ENCODE measurements around the gene MAST3. TPM values are rescaled to one million over a fixed set of nuclear protein-coding genes. Genes with fewer than 3 reads are reported as not detected.

MAST3 gene
- total RNA-seq = 4.5 TPM

DNA sequence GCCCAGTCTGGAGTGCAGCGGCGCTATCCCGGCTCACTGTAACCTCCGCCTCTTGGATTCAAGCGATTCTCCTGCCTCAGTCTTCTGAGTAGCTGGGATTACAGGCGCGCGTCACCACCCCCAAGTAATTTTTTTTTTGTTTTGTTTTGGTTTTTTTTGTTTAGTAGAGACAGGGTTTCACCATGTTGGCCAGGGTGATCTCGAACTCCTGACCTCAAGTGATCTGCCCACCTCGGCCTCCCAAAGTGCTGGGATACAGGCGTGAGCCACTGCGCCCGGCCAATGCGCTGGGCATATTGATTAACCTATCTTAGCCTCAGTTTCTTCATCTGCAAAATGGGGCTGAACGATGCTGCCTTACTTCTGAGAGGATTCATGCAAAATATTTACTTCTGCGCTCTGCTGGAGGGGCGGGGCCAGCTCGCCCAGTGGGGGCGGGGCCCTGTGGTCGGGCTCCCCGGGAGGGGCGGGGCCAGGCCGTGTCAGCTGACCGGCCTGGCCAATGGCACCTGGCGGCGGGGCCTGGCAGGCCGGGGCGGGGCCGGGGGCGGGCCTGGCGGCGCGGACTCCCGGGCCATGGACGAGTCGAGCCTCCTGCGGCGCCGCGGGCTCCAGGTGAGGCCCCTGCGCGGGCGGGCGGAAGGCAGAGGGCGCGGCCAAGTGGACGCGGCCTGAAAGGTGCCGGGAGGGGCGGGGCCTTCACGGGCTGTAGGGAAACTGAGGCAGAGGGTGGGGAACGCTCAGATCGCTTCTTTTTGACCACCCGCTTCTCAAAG is at the start of gene MAST3:
TSS of gene MAST3 (plus strand) at position 562 of the 776 bp plus-strand sequence. CDS start at position 577, 15 bp downstream.
- no peak for FAIRE-seq
- DNase-seq (ENCODE audit: low spot score in 2 of 2) = peak; percentile 92 to 94

DNA sequence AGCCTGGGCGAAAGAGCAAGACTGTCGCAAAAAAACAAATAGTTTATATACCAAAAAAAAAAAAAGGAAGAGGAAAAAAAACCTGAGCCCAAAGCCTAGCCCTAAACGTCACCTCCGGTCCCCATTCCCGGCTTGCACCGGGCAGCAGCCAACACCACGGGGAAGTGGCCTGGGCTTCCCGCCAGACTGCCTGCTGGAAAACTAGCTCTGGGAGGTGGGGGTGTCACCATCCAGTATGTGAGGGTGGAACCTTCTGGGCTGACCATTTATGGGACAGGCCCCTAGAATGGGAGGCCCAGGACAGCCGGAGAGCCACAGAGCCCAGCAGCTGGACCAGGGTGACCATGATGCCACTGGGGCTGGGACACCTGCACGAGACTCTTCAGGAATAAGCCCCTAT is 48.2 kb upstream of the MAST3 start:
- DNase-seq (ENCODE audit: low spot score in 2 of 2) = peak; percentile 62 to 81
- no peak for FAIRE-seq

DNA sequence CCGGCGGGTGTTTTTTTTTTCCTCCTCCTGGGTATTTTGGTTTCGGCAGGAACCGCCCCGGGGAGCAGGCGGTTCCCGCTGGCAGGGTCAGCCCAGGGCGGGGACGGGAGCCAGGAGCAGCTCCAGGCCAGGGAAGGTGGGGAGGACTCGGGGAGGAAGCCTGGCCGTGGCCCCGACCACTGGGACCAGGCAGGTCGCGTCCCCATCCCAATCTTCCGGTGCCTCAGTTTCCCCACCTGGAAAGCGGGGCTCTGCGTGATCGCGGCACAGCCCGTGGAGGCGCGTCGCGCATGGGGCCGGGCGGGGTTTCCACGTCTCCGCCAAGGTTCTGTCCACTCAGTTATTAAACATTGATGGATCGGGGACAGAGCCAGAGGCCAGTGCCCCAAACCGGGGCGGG is 45.7 kb upstream of the MAST3 start:
- no peak for FAIRE-seq

GRCh38 chr19:18053576-18054219 is 43.9 kb upstream of the MAST3 start:
- DNase-seq (ENCODE audit: low spot score in 2 of 2) (no peak), FAIRE-seq (no peak)

More for the DNA sequence above, 45.7 kb upstream of the MAST3 start:
- DNase-seq (ENCODE audit: low spot score in 2 of 2) = no peak

DNA sequence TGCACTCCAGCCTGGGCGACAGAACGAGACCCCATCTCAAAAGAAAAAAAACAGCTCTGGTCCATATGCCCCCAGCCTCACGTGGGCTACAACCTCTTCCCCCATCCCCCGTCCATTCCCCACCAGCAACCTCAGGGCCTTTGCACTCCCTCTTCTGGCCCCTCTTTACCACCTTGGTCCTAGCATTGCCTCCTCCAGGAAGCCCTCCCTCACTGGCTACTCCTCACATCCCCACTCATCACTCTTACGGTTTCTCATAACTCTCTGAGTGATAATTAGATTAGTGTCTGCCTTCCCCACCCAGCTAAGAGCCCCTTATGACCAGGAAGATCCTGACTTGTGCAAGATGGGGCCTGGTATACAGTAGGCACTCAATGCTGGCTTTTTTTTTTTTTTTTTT is 41.6 kb upstream of the MAST3 start:
- FAIRE-seq = no peak

GRCh38 chr19:18057557-18057956 is 40.0 kb upstream of the MAST3 start:
- DNase-seq (ENCODE audit: low spot score in 2 of 2) (peak in 1 of 2 donors; percentile 55), FAIRE-seq (no peak)

More for the DNA sequence above, 41.6 kb upstream of the MAST3 start:
- no peak for DNase-seq (ENCODE audit: low spot score in 2 of 2)

GRCh38 chr19:18058208-18059009 is 39.2 kb upstream of the MAST3 start:
- FAIRE-seq (no peak), DNase-seq (ENCODE audit: low spot score in 2 of 2) (peak; percentile 75 to 84)

DNA sequence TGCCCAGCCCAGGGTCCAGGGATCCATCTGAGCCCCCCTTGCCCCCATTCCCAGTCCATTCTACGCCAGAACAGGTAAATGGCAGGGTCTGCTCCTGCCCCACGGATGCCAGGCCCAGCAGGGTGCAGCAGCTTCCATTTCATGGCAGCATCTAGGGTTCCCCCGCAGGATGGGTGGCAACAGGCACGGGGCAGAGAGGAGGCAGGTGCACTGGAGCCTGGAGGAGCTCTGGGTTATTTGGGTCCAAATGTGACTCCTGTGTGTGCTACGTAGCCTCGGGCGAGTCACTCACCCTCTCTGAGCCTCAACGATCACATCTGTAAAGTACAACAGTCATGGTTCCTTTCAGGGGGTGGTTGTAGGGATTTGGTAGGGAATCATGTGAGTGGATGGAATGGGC is 38.3 kb upstream of the MAST3 start:
- FAIRE-seq (no peak), DNase-seq (ENCODE audit: low spot score in 2 of 2) (no peak)

GRCh38 chr19:18059902-18060301 is 37.7 kb upstream of the MAST3 start:
- DNase-seq (ENCODE audit: low spot score in 2 of 2) (no peak), FAIRE-seq (no peak)

GRCh38 chr19:18060472-18060871 is 37.1 kb upstream of the MAST3 start:
- DNase-seq (ENCODE audit: low spot score in 2 of 2) = no peak
- no peak for FAIRE-seq

DNA sequence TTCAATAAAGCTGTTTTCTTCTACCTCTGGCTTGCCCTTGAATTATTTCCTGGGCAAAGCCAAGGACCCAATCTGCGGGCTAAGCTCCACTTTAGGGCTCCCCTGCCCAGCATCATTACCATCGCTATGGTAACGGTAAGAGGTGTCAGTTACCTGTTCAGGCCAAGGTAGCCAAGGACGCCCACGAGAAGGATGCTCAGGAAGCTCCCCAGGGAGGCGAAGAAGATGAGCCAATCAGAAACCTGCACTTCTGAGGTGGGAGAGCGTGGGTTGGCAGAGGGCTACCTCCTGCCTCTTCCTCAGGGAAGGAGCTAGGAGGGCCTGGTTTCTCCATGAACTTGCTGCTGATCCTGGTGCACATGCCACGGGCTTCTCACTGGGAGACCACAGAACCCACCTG is 35.5 kb upstream of the MAST3 start:
- DNase-seq (ENCODE audit: low spot score in 2 of 2) (no peak), FAIRE-seq (no peak)

- DNase-seq (ENCODE audit: low spot score in 2 of 2) (no peak), FAIRE-seq (no peak)
Observed at GRCh38 chr19:18063463-18063862, 34.1 kb upstream of the MAST3 start.

- FAIRE-seq (no peak), DNase-seq (ENCODE audit: low spot score in 2 of 2) (no peak)
Observed at GRCh38 chr19:18065173-18065495, 32.4 kb upstream of the MAST3 start.

DNA sequence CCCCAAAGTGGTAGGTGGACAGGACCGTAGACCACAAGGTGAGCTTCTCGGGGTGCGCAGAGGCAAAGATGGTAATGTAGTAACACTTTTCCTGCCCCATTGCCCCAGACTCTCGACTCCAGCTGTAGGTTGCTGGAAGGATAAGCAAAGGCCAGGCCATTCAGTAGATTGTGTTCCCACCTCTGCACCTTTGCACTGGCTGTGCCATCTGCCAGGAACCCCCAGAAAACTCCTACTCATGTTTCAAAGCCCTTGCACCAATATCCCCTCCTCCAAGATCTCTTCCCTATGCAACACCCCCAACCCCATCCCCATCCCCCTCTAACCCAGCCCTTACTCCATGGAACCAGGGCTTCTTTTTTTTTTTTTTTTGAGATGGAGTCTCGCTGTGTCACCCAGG is 29.2 kb upstream of the MAST3 start:
- DNase-seq (ENCODE audit: low spot score in 2 of 2) = no peak
- no peak for FAIRE-seq

- no peak for FAIRE-seq
- DNase-seq (ENCODE audit: low spot score in 2 of 2) = no peak
Observed at GRCh38 chr19:18069383-18069782, 28.2 kb upstream of the MAST3 start.

- no peak for DNase-seq (ENCODE audit: low spot score in 2 of 2)
Observed at GRCh38 chr19:18070181-18070580, 27.4 kb upstream of the MAST3 start.

DNA sequence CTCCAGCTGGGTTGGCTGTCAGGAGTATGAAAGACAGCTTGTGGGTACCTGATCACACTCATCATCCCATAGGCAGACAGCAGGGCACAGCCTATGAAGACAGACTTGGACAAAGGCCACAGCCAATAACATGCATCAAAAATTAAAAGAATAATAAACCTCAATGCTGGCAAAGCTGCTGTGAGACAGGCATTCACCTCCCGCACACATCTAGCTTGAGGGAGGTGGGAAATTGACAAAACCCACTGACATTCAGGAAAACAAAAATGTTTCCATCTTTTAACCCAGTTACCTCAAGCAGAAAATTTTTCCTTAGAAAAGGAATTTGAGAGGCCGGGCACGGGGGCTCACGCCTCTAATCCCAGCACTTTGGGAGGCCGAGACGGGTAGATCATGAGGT is 25.2 kb upstream of the MAST3 start:
- DNase-seq (ENCODE audit: low spot score in 2 of 2) (no peak), FAIRE-seq (no peak)

More at GRCh38 chr19:18070181-18070580, 27.4 kb upstream of the MAST3 start:
- no peak for FAIRE-seq

GRCh38 chr19:18073197-18073596 is 24.4 kb upstream of the MAST3 start:
- DNase-seq (ENCODE audit: low spot score in 2 of 2) = no peak
- FAIRE-seq = no peak

- DNase-seq (ENCODE audit: low spot score in 2 of 2) = no peak
- no peak for FAIRE-seq
Observed at GRCh38 chr19:18074192-18074591, 23.4 kb upstream of the MAST3 start.

DNA sequence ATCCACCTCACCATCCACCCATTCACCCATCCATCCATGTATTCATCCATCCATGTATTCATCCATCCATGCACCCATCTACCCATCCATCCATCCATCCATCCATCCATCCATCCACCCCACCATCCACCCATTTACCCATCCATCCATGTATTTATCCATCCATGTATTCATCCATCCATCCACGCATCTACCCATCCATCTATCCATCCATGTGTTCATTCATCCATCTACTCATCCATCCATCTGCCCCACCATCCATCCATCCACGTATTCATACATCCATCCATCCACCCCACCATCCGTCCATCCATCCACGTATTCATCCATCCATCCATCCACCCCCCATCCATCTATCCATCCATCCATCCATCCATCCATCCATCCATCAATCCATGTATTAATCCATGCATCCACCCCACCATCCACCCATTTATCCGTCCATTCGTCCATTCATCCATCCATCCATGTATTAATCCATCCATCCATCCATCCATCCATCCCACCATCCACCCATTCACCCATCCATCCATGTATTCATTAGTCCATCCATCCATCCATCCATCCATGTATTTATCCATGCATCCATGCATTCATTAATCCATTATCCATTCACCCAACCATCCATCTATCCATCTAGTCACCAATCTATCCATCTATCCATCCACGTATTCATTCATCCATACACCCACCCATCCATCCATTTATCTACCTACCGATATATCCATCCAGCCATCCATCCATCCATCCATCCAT is 13.5 kb upstream of the MAST3 start:
- FAIRE-seq (no peak), DNase-seq (ENCODE audit: low spot score in 2 of 2) (no peak)
